Activated CD4-positive, alpha-beta T cell treated with anti-CD3 and anti-CD28 coated beads, Interleukin-2, amount 50 U/mL, for 4 hours (primary cell): ENCODE results near the gene WEE1.

Experiments
- DNase-seq, 2 experiments: peaks; one replicate each; pipeline ENCODE4 v3.0.0-alpha.2; 2020

Gene WEE1

GRCh38 chr11:9567401-9567800 is 6.1 kb upstream of the WEE1 start:
- DNase-seq = no peak

- no peak for DNase-seq
Observed at GRCh38 chr11:9568161-9568853, 5.2 kb upstream of the WEE1 start.

- DNase-seq = no peak
Observed at GRCh38 chr11:9568854-9569587, 4.4 kb upstream of the WEE1 start.

- DNase-seq = no peak
Observed at GRCh38 chr11:9569588-9570164, 3.8 kb upstream of the WEE1 start.

- DNase-seq = no peak
Observed at GRCh38 chr11:9570313-9571025, 3.0 kb upstream of the WEE1 start.

GRCh38 chr11:9571071-9571762 is 2.3 kb upstream of the WEE1 start:
- no peak for DNase-seq

GRCh38 chr11:9571763-9572115 is 1.7 kb upstream of the WEE1 start:
- no peak for DNase-seq

- DNase-seq = peak; percentile 10 to 24
Observed at GRCh38 chr11:9573775-9574621, 528 bp downstream of the WEE1 start.

GRCh38 chr11:9574622-9575259 is 1.3 kb downstream of the WEE1 start:
- DNase-seq = peak in 1 of 2 experiments; percentile 5

GRCh38 chr11:9575260-9576240 is 2.1 kb downstream of the WEE1 start:
- DNase-seq = no peak

- no peak for DNase-seq
Observed at GRCh38 chr11:9576701-9577381, 3.4 kb downstream of the WEE1 start.

- no peak for DNase-seq
Observed at GRCh38 chr11:9577556-9577955, 4.1 kb downstream of the WEE1 start.

GRCh38 chr11:9580894-9581293 is 7.4 kb downstream of the WEE1 start:
- no peak for DNase-seq

- DNase-seq = no peak
Observed at GRCh38 chr11:9581556-9582161, 8.2 kb downstream of the WEE1 start.

- DNase-seq = no peak
Observed at GRCh38 chr11:9590717-9591116, 17.2 kb downstream of the WEE1 start.

- no peak for DNase-seq
Observed at GRCh38 chr11:9594267-9595046, 21.0 kb downstream of the WEE1 start.

GRCh38 chr11:9596926-9597464 is 23.5 kb downstream of the WEE1 start:
- DNase-seq = no peak

- no peak for DNase-seq
Observed at GRCh38 chr11:9600166-9600565, 26.7 kb downstream of the WEE1 start.
